Mucosa of descending colon (tissue), 3 donors: ENCODE results near the gene MS4A15. TPM values are rescaled to one million over a fixed set of nuclear protein-coding genes. Genes with fewer than 3 reads are reported as not detected.

Experiments
- ATAC-seq: fragments of 200-7000 bp; cut with Tn5 transposase; one replicate; pipeline ENCODE4 v1.9.1; 2020; ENCODE audit warnings: mild to moderate bottlenecking, moderate library complexity
- DNase-seq, 3 donors: peaks; one replicate each; pipeline ENCODE4 v3.0.0-alpha.2; 2020
- H3K36me3 ChIP-seq: fragments of 200-600 bp; one replicate; pipeline ENCODE4 v1.8.0; 2021; ENCODE audit warnings: low read depth, mild to moderate bottlenecking
- H3K4me1 ChIP-seq: fragments of 200-600 bp; one replicate; pipeline ENCODE4 v1.8.0; 2021; ENCODE audit warnings: low read depth, mild to moderate bottlenecking
- H3K4me3 ChIP-seq: fragments of 200-600 bp; one replicate; pipeline ENCODE4 v1.8.0; 2021; ENCODE audit warnings: mild to moderate bottlenecking
- H3K9me3 ChIP-seq: fragments of 200-600 bp; one replicate; pipeline ENCODE4 v1.8.0; 2021; ENCODE audit warnings: mild to moderate bottlenecking
- intact Hi-C, 2 donors: fragments of 100-400 bp; cut with DNase I in 1 of 2; cut with micrococcal nuclease in 1 of 2; formaldehyde crosslinking; loops; one replicate each; pipeline versions ENCODE4 v1.11.0 to v1.11.1; 2022; cut with DNase I, micrococcal nuclease
- total RNA-seq, 3 donors: library from RNA; stranded (reverse); fragmentation: NEBNext Ultra II Directional in 2 of 3; extraction: Animal tissue kit (Norgen Biotek cat#: 25700) in 2 of 3; gene quantifications; one replicate each; pipeline versions ENCODE4 v1.2.1 to v1.2.4, GENCODE V29; 2021 to 2023
- TF ChIP-seq, protein P1 (sequence below): fragments of 200-600 bp; IDR thresholded peaks from one replicate; pipeline ENCODE4 v1.8.0; 2022; ENCODE audit warnings: antibody characterized with exemption, mild to moderate bottlenecking
- donor health status: DM: no; HTN: no; CAD: no; lungs with moderate emphysema.
- donor health status: DM: no; HTN: no; CAD: no.
- donor health status: DM: no; HTN: yes; CAD: no.

MS4A15 gene
- total RNA-seq, 3 donors from 2014 or later: 0.38 TPM; not detected in 2

DNA sequence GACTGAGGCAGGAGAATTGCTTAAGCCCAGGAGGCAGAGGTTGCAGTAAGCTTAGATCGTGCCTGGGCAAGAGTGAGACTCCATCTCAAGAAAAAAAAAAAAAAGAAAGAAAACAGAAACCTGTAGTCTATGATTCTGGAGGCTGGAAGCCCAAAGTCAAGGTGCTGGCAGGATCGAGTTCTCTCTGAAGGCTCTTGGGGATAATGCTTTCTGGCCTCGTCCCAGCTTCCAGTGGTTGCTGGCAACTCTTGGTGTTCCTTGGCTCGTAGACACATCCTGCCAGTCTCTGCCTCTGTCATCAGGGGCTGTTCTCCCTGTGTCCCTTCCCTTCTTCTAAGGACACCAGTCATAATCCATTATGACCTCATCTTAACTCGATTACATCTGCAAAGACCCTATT lies 68.5 kb downstream of the MS4A15 start:
- Histone ChIP-seq H3K9me3 (no peaks in the 10 kb centered on the region), H3K4me1 (no peaks in the 10 kb centered on the region), H3K36me3 (no peaks in the 10 kb centered on the region), H3K4me3 (no peak overlapping the region)
- DNase-seq (no peak), ATAC-seq (no peak)
- TF ChIP-seq, protein P1, sequence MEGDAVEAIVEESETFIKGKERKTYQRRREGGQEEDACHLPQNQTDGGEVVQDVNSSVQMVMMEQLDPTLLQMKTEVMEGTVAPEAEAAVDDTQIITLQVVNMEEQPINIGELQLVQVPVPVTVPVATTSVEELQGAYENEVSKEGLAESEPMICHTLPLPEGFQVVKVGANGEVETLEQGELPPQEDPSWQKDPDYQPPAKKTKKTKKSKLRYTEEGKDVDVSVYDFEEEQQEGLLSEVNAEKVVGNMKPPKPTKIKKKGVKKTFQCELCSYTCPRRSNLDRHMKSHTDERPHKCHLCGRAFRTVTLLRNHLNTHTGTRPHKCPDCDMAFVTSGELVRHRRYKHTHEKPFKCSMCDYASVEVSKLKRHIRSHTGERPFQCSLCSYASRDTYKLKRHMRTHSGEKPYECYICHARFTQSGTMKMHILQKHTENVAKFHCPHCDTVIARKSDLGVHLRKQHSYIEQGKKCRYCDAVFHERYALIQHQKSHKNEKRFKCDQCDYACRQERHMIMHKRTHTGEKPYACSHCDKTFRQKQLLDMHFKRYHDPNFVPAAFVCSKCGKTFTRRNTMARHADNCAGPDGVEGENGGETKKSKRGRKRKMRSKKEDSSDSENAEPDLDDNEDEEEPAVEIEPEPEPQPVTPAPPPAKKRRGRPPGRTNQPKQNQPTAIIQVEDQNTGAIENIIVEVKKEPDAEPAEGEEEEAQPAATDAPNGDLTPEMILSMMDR: no peak
- intact Hi-C loops: loop anchor here in 1 of 2 donors (5.0 kb wide), 1 partner anchor 72 kb away; no protein-coding TSS in a partner anchor

DNA sequence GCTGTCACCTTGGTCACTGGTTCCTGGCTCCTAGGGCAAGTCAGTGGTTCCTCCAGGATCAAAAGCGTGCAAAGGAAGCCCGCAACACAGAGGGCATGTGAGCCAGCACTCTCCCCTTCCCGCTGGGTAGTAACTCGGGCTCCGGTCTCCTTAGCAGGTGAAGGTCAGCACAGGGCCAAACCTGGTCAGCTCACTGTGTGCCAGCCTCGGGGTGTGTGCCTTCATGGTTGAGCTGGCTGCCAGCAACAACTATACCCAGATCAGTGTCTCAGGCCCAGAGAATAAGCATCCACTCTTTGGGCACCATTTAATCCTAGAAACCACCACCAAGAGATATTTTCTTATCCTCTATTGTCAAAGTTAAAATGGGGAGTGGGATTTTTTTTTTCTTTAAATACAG lies 69.1 kb downstream of the MS4A15 start:
- Histone ChIP-seq H3K9me3 (no peaks in the 10 kb centered on the region), H3K36me3 (no peaks in the 10 kb centered on the region), H3K4me3 (no peak overlapping the region), H3K4me1 (no peaks in the 10 kb centered on the region)
- intact Hi-C loops: loop anchor here in 1 of 2 donors (5.0 kb wide), 1 partner anchor 72 kb away; no protein-coding TSS in a partner anchor
- ATAC-seq (no peak), DNase-seq (no peak)
- TF ChIP-seq, protein P1: no peak

Other genes with a start within 250 kb of the MS4A15 start
- not detected for gene MS4A13, start 241.5 kb upstream of the MS4A15 start, total RNA-seq
- 10 to 100 TPM; 11.5 to 36.2 (median 18.4) TPM for gene MS4A8, start 57.3 kb upstream of the MS4A15 start, total RNA-seq
- gene MS4A18, start 32.1 kb upstream of the MS4A15 start, total RNA-seq: not detected
- 1 to 10 TPM in 1 of 3 donors, not detected in 2; 1.2 TPM for gene MS4A10, start 28.5 kb downstream of the MS4A15 start, total RNA-seq
- gene CCDC86, start 85.2 kb downstream of the MS4A15 start, total RNA-seq: 10 to 100 TPM in 2 of 3 donors, 1 to 10 TPM in 1; 8.8 to 14.9 (median 14.7) TPM
- gene PTGDR2, start 99.1 kb downstream of the MS4A15 start, total RNA-seq: 1 to 10 TPM; 1.8 to 3.4 (median 2.6) TPM
- under 1 TPM in 2 of 3 donors, not detected in 1; 0.23 to 0.41 TPM for gene ZP1, start 110.7 kb downstream of the MS4A15 start, total RNA-seq
- gene PRPF19, start 149.7 kb downstream of the MS4A15 start, total RNA-seq: 10 to 100 TPM; 61.1 to 74.1 (median 64.6) TPM
- gene TMEM109, start 157.3 kb downstream of the MS4A15 start, total RNA-seq: 10 to 100 TPM; 35.8 to 95.2 (median 46.6) TPM
- gene TMEM132A, start 167.6 kb downstream of the MS4A15 start, total RNA-seq: 10 to 100 TPM in 1 of 3 donors, 1 to 10 TPM in 2; 3.9 to 11.8 (median 8.5) TPM
- gene SLC15A3, start 195.3 kb downstream of the MS4A15 start, total RNA-seq: 10 to 100 TPM in 2 of 3 donors, 1 to 10 TPM in 1; 6.2 to 36.8 (median 18.4) TPM
- gene CD6, start 214.8 kb downstream of the MS4A15 start, total RNA-seq: 1 to 10 TPM; 2.3 to 4.3 (median 2.8) TPM